ENCODE measurements around the gene KREMEN1.

Gene KREMEN1

DNA sequence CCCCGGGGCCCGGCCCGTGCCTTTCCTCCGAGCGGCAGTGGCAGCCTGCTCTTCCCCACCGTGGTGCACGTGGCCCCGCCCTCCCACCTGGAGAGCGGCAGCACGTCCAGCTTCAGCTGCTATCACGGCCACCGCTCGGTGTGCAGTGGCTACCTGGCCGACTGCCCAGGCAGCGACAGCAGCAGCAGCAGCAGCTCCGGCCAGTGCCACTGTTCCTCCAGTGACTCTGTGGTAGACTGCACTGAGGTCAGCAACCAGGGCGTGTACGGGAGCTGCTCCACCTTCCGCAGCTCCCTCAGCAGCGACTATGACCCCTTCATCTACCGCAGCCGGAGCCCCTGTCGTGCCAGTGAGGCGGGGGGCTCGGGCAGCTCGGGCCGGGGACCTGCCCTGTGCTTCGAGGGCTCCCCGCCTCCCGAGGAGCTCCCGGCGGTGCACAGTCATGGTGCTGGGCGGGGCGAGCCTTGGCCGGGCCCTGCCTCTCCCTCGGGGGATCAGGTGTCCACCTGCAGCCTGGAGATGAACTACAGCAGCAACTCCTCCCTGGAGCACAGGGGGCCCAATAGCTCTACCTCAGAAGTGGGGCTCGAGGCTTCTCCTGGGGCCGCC, 23.1 kb upstream of the KREMEN1 start:
- DNase-seq: no peak

GRCh38 chr22:29050457-29050856, 22.4 kb upstream of the KREMEN1 start:
- no peak for DNase-seq

- no peak for DNase-seq
Measured at GRCh38 chr22:29053048-29053702, 19.7 kb upstream of the KREMEN1 start.

DNA sequence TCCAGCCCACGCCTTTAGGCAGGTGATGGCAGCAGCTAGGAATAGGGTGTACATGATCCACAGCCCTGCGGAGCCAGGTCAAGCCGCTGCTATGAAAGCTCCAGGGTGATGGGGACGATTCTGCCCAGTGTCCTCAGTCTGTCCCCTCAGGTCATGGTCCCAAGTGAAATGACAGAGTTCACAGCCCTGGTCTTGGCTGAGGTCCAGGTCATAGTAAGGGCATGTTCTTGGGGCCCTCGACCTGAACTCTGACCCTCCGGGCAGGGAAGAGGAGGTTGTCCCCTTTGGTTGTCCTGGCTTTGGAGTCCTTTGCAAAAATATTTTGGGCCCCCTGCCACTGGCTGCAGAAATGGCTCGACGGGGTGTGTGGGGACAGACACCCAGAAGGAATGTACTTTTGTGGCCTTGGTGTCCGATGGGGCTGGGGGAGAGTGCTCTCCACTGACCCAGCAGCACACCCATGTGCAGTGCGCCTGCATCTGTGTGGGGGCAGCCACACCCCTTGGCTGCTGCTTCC, 18.5 kb upstream of the KREMEN1 start:
- DNase-seq: no peak

DNA sequence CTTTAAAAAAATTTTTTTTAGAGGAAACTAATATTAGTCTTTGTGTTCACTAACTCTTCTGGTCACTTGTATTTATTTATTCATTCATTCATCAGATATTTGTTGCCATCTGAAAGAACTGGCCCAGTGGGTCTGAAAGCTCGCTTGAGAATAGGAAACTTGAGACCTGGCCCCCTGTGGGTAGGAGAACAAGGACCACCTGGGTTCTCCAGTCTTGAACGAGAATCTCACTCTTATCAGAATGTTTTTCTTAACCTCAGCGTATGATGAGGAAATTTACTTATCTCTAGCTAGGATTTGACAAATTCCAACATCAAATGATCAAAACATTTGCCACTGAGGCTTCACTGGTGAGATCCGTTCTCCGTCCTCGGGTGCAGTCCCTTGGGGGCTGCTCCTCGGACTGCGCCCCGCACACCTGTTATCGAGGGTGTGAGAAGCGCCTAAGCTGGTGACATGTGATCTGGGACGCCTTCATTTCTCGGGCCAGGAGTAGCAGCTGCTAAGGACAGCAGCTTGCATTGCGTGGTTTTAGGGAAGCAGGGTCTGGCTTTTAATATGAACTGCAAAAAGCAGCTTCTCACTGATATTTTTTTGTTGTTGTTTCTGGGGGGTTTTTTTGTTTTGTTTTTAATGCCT, 17.5 kb upstream of the KREMEN1 start:
- no peak for DNase-seq

GRCh38 chr22:29056472-29056871, 16.4 kb upstream of the KREMEN1 start:
- no peak for DNase-seq

- no peak for DNase-seq
Measured at GRCh38 chr22:29060251-29060869, 12.5 kb upstream of the KREMEN1 start.

DNA sequence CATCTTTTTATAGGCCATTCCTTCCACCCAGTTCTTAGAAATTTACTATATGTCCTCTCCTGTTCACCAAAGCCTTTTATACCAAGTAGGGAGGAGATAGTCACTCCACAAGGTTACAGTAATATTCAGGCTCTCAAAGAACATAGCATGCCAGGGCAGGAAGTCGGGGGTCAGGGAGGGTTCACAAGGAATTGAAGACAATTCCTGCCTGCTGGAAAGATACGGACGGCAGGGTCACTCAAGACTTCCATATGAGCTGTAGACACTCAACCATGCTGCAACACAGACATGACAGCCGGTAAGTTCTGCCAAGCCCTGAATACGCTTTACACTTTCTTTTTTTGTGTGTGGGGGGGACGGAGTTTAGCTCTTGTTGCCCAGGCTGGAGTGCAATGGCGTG, 11.9 kb upstream of the KREMEN1 start:
- no peak for DNase-seq

GRCh38 chr22:29061773-29062172, 11.1 kb upstream of the KREMEN1 start, which contains the start of gene C22orf31:
C22orf31 (minus strand) TSS chr22:29061831; CDS start chr22:29061792, 39 bp downstream.
- DNase-seq: no peak

DNA sequence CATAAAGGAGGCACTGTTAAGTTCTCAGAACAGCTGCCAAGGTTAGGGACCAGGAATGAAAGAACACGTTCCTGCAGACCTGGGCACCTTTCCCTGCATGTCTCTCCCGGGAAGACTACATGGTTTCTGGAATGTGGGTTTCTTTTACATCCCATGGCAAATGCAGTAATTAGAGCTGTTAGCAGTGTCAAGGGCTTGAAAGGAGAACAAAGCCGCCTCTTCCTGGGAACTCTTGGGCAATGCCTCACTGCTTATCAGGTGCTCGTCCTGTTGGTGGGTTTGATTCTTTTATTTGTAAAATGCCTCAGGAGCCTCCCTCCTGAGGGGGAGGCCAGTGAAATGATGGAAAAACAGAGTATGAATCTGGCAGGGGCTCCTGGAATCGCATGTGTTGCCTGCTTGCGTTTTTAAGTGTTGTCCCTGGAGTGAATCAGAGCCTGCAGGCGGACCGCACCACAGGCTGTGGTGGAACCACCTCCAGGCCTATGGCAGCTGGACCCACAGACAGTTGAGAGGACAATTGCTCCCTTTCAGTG, 10.5 kb upstream of the KREMEN1 start:
- DNase-seq: no peak

- DNase-seq: no peak
Measured at GRCh38 chr22:29065468-29066190, 7.2 kb upstream of the KREMEN1 start.

- DNase-seq: no peak
Measured at GRCh38 chr22:29069463-29069862, 3.4 kb upstream of the KREMEN1 start.

- DNase-seq: no peak
Measured at GRCh38 chr22:29070490-29070889, 2.3 kb upstream of the KREMEN1 start.

DNA sequence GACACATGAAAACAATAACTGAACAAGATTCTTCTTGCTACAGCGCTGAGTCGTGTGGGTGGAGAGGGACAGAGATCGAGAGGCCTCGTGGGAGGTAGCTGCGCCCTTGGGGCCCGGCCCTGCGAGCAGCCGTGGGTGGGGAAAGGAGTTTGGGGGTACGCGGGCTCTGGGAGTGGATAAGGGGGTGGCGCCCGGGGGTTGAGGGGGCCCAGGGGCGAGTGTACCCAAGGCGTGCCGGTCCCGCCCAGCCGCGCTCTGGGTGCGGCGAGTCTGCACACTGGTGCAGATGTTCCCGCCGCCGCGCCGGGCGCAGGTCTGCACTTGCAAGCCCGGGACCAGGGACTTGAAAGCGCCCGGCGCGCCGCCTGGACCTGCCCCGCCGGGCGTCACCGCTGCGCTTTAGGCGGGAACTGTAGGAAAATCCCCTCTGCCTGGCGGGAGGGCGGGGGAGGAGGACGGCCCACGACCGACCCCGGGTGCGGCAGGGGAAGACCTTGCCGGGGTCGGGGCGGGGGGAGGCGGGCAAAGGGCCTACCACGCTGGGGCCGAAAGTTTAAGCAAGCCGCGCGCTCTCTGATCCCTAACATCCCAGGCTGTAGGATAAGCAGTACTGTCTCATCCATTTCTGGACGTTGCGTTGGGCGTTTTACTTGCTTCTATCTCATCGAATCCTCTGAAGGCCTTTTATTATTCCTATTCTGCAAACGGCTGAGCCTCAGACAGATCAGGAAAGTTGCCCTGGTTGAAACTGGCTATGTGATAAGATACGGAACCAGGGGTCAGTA, 1.4 kb upstream of the KREMEN1 start:
- DNase-seq: no peak

- DNase-seq: peak in 12 of 14 donors; percentile 12 to 77 (median 54)
Measured at GRCh38 chr22:29072193-29072978, 449 bp upstream of the KREMEN1 start.

GRCh38 chr22:29073618-29074275, 912 bp downstream of the KREMEN1 start:
- DNase-seq: peak in 2 of 14 donors; percentile 15 to 27

DNA sequence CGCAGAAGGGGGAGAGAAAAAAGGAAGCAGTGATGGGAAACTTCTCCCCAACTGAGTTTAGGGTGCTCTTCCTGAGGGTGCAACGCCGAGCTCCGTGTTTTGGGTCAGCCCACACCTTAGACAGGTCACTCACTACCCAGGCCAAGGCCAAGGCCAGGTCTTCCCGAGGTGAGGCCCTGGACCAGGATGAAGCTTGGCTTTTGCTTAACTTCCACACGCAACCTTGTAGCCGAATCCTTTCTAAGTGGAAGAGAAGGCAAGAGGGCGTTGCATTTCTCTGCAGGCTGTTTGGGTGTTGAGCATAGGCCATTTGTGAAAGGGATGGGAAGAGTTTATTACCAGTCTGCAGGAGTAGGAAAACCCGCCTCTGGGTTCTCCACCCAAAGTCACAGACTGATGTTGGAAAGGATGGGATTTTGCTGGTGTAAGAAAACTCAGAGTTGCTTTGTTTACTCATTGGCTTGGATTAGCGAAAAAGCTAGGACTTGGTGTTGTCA, 1.5 kb downstream of the KREMEN1 start:
- no peak for DNase-seq

- no peak for DNase-seq
Measured at GRCh38 chr22:29078036-29078868, 5.4 kb downstream of the KREMEN1 start.

DNA sequence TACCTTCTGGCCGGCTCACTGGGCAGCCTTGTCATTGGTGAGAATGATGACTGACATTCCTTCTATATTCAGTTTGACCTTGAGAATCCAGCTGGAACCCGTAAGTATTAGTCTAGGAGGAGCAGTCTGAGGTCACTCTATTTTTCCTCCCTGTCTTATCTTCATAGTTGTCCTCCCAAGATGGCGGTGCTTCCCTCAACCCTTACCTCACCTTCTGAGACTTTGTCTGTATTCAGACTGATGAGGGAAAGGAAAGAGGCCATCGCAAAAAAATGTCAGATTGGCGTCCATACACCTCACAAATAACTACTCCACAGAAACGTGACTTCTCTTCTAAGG, 6.0 kb downstream of the KREMEN1 start:
- DNase-seq: no peak

All from C1 segment of cervical spinal cord (tissue), 14 donors.